Upper lobe of right lung (tissue), 1 donor: ENCODE measurements around the gene MTR. TPM values are rescaled to one million over a fixed set of nuclear protein-coding genes. Genes with fewer than 3 reads are reported as not detected.

Experiments used
- ATAC-seq: fragments of 200-7000 bp; cut with Tn5 transposase; one replicate; pipeline ENCODE4 v1.9.1; 2020; ENCODE audit warnings: mild to moderate bottlenecking, moderate library complexity
- DNase-seq: peaks from one replicate; pipeline ENCODE4 v3.0.0-alpha.2; 2020
- H3K27ac ChIP-seq: fragments of 200-600 bp; one replicate; pipeline ENCODE4 v1.8.0; 2022
- H3K27me3 ChIP-seq: fragments of 200-600 bp; one replicate; pipeline ENCODE4 v1.8.0; 2022; ENCODE audit warnings: mild to moderate bottlenecking
- H3K36me3 ChIP-seq: fragments of 200-600 bp; one replicate; pipeline ENCODE4 v1.8.0; 2022
- H3K4me1 ChIP-seq: fragments of 200-600 bp; one replicate; pipeline ENCODE4 v1.8.0; 2022
- H3K4me3 ChIP-seq: fragments of 200-600 bp; one replicate; pipeline ENCODE4 v1.8.0; 2022; ENCODE audit warnings: mild to moderate bottlenecking
- H3K9me3 ChIP-seq: fragments of 200-600 bp; one replicate; pipeline ENCODE4 v1.8.0; 2022
- intact Hi-C: fragments of 100-400 bp; cut with DNase I; formaldehyde crosslinking; loops from one replicate; pipeline ENCODE4 v1.11.0; 2022
- total RNA-seq: library from RNA; stranded (reverse); fragmentation: NEBNext Ultra II Directional; extraction: Animal tissue kit (Norgen Biotek cat#: 25700); gene quantifications from one replicate; pipeline ENCODE4 v1.2.1, GENCODE V29; 2021
- TF ChIP-seq, protein P1 (sequence below): fragments of 200-600 bp; IDR thresholded peaks from one replicate; pipeline ENCODE4 v1.8.0; 2022; ENCODE audit warnings: antibody characterized with exemption
- donor health status: DM: no; HTN: yes; CAD: no; lungs with severe emphysema.

MTR gene
- total RNA-seq, 1 donor from 2014 or later: 37.9 TPM

DNA sequence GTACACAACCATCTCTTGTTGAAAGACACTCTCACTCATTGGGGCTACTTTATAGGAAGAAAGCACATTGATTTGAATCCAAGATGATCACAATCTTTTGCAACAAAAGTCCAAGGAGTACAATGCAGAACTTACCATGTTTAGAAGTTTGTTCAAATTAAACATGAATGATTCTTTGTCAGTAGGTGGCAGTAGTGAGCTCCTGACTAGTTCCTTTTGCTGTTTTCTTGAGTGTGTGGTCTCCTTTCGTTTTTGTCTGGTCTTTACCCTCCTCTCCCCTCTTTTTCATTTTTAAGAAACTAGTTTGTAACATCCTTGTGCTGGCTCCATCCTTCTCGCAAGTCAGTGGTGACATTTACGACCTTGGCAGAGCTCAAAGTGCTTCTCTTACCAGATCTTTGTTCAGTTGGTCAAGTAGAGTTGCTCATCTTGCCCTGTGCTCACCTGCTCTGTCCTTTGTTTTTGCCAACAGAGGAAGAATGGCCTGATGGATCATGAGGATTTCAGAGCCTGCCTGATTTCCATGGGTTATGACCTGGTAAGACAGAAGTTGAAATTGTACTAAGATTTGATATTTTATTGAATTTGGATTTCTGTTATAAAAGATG is 35.7 kb upstream of the MTR start:
- Histone ChIP-seq H3K4me3 (no peak overlapping the region), H3K4me1 (no peaks in the 10 kb centered on the region), H3K27me3 (no peaks in the 10 kb centered on the region), H3K27ac (no peak overlapping the region), H3K9me3 (no peaks in the 10 kb centered on the region), H3K36me3 (no peaks in the 10 kb centered on the region)
- TF ChIP-seq, protein P1, sequence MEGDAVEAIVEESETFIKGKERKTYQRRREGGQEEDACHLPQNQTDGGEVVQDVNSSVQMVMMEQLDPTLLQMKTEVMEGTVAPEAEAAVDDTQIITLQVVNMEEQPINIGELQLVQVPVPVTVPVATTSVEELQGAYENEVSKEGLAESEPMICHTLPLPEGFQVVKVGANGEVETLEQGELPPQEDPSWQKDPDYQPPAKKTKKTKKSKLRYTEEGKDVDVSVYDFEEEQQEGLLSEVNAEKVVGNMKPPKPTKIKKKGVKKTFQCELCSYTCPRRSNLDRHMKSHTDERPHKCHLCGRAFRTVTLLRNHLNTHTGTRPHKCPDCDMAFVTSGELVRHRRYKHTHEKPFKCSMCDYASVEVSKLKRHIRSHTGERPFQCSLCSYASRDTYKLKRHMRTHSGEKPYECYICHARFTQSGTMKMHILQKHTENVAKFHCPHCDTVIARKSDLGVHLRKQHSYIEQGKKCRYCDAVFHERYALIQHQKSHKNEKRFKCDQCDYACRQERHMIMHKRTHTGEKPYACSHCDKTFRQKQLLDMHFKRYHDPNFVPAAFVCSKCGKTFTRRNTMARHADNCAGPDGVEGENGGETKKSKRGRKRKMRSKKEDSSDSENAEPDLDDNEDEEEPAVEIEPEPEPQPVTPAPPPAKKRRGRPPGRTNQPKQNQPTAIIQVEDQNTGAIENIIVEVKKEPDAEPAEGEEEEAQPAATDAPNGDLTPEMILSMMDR: peak; percentile 74
- DNase-seq (no peak), ATAC-seq (peak; percentile 50)
- intact Hi-C loops: no loop called here

DNA sequence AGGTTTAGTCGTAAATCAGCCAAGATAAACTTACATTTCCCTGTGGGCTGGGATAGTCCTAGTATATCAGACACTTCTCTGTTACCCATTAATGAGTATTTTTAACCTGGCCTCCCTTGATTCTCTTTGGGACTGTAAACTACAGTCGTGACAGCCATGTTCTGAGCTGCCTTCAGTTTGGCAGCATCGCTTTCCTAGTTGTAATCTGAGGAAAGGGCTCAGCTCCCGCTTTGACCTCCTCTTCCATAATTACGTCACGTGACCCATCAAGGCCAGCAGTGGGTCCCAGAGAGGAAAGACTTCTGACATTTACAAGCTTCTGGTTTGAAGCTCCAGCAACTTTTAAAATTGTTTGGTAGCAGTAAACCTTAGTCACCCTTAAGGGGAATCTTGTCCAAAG is 34.6 kb upstream of the MTR start:
- Histone ChIP-seq H3K36me3 (no peaks in the 10 kb centered on the region), H3K4me3 (no peak overlapping the region), H3K9me3 (no peaks in the 10 kb centered on the region), H3K4me1 (no peaks in the 10 kb centered on the region), H3K27ac (no peak overlapping the region), H3K27me3 (no peaks in the 10 kb centered on the region)
- ATAC-seq (no peak), DNase-seq (no peak)
- intact Hi-C loops: no loop called here
- TF ChIP-seq, protein P1: no peak

DNA sequence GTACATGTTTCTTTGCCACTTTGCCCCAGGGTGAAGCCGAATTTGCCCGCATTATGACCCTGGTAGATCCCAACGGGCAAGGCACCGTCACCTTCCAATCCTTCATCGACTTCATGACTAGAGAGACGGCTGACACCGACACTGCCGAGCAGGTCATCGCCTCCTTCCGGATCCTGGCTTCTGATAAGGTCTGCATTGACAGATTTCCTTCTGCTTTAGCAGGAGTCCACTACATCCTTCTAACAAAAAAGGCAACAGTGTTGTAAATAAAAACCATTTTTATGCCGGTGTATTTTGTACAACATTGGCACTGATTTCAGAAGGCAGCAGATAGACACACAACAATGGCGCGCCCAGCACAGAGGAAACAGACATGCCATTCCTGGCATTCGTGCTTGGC is 34.1 kb upstream of the MTR start:
- TF ChIP-seq, protein P1: no peak
- no peaks in the 10 kb centered on the region for H3K36me3 ChIP-seq
- intact Hi-C loops: no loop called here
- H3K4me1 ChIP-seq: no peaks in the 10 kb centered on the region
- no peaks in the 10 kb centered on the region for H3K9me3 ChIP-seq
- ATAC-seq (no peak), DNase-seq (no peak)
- no peak overlapping the region for H3K4me3 ChIP-seq
- H3K27ac ChIP-seq: no peak overlapping the region
- H3K27me3 ChIP-seq: no peaks in the 10 kb centered on the region

DNA sequence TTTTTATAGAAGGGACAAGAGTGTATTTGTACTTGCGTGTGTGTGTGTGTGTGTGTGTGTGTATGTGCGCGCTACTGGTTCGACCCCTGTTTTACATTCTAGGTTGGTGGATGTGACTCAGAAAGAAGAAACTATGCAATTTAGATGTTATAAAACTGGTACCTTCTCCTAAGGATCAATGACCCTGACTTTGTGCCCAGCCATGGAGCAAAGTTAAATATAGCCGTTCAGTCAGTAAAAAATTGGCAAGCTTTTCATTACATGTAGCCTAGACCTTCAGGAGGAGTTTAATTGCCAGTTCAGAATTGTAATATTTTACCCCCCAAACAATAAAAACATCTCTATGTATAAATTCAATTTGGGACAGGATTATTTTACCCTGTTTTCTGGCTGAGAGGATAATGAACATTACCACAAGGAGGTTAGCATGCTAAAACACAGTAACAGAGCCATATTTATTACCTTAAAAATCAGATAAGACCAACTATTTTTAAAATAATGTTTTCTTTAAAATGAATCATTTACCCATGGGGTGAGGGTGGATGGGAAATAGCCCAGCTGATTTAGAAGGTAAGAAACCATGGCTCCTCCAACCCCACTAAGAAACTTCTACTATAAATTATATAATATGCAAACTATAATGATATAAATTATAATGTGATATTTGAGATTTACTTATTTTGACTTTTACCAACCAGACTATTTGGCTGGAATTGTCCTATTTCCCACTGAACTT is 33.5 kb upstream of the MTR start:
- ATAC-seq (no peak), DNase-seq (no peak)
- Histone ChIP-seq H3K36me3 (no peaks in the 10 kb centered on the region), H3K9me3 (no peaks in the 10 kb centered on the region), H3K4me1 (no peaks in the 10 kb centered on the region), H3K27ac (no peak overlapping the region), H3K4me3 (no peak overlapping the region), H3K27me3 (no peaks in the 10 kb centered on the region)
- TF ChIP-seq, protein P1: no peak
- intact Hi-C loops: no loop called here

DNA sequence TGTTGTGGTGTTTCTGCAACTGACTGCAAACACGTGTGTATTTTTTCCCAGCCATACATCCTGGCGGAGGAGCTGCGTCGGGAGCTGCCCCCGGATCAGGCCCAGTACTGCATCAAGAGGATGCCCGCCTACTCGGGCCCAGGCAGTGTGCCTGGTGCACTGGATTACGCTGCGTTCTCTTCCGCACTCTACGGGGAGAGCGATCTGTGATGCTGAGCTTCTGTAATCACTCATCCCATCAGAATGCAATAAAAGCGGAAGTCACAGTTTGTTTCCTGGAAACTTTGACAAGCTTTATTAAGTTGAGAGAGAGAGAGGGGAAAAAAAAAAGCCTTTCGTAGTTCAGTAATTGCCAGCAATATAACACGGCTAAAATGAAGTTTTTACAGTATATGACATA is 32.7 kb upstream of the MTR start:
- Histone ChIP-seq H3K27me3 (no peaks in the 10 kb centered on the region), H3K4me3 (no peak overlapping the region), H3K36me3 (no peaks in the 10 kb centered on the region), H3K9me3 (no peaks in the 10 kb centered on the region), H3K27ac (no peak overlapping the region), H3K4me1 (no peaks in the 10 kb centered on the region)
- DNase-seq: no peak
- peak; percentile 78 for ATAC-seq
- intact Hi-C loops: no loop called here
- TF ChIP-seq, protein P1: no peak
